Measurements from ENCODE around the gene NPAS3.

Gene NPAS3

DNA sequence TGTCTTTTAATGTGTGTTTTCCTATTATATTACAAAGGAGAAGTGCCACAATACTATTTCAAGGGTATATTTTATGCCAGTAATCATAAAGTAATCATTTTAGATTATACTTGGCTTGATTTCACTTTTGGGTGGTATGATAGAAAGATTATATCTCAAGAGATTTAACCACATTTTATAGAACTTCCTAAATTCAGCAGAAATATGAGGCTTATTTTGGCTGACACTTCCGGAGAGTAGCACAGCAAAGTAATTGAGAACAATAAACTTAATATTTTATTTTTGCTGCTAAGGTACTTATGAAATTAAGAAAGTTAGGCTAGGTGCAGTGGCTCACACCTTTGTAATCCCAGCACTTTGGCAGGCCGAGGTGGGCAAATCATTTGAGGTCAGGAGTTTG, 319.1 kb downstream of the NPAS3 start:
- DNase-seq, result no peak

- DNase-seq, result no peak
These were observed 321.1 kb downstream of the NPAS3 start for GRCh38 chr14:33259764-33260163.

GRCh38 chr14:33271216-33271615, 332.5 kb downstream of the NPAS3 start:
- no peak for DNase-seq

GRCh38 chr14:33271891-33272290, 333.2 kb downstream of the NPAS3 start:
- DNase-seq, result no peak

DNA sequence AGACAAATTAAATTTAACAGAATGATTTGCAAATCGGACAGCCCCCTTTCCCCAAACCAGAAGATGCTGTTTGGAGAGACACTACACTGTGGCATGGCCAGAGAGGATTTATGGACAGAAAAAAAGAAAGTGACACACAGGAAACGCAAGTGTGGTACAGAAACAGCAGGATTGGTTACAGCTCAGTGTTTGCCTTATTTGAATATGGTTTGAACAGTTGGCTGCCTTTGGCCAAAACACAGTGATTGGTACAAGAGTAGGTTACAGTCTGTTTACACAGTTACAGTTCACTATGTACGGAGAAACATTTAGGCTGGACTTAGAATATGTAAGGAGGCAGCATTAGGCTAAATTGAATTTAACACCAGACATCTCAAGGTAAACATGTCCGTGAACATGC, 335.3 kb downstream of the NPAS3 start:
- peak; percentile 4 for DNase-seq

DNA sequence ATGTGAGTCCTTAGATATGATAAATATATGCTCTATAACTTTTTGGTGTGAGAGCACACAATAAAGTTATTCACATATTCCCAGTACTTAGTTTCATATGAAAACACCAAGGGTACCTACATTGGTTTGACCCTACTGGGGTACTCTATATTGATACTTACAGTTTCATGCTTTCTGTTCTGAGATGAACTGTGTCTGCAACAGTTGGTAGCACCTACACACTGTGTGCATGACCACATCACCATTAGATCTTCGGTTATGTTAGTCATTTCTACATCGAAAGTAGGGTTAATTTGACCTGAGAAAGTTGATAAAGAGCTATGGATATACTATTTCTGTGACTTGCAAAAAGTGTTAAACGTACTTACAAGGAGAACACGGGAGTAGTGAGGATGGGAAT, 337.2 kb downstream of the NPAS3 start:
- DNase-seq, result no peak

DNA sequence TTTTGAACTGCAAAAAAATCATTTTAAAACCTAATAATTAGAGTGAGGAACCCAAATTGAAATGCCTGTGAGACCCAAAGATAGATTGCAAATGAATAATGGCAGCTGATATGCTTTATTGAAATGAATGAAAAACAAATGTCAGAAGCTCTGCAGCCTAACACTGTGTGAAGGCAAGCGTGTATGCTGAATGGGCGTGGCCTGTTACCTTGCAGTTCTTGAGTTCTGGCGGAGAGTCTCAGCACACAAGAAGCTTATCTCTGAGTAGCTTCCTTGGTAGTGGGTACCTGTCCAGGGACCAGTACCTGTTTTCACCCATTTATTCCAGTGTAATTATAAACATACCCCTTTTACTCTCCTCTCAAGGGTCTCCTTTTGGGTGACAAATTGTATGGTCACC, 341.2 kb downstream of the NPAS3 start:
- no peak for DNase-seq

DNA sequence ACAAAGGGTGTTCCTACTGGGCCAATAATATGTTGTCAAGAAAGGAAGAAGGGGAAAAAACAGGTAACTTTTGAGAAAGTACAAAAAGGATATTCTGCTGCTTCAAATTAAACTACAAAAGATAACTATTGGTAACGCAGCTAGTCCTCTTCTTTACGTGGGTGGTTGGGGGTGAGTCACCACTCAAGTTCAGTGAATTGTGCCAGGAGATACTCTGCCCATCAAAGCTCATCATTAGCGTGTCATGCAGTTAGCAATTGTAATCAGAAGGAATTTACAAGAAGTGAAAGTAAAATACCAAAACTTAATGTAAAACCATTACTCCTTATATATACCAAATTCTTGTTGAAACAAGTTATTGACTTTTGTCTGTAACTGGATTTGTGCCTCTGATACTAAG, 342.0 kb downstream of the NPAS3 start:
- DNase-seq, result no peak

- DNase-seq, result no peak
These were observed 343.9 kb downstream of the NPAS3 start for GRCh38 chr14:33282331-33283230.

DNA sequence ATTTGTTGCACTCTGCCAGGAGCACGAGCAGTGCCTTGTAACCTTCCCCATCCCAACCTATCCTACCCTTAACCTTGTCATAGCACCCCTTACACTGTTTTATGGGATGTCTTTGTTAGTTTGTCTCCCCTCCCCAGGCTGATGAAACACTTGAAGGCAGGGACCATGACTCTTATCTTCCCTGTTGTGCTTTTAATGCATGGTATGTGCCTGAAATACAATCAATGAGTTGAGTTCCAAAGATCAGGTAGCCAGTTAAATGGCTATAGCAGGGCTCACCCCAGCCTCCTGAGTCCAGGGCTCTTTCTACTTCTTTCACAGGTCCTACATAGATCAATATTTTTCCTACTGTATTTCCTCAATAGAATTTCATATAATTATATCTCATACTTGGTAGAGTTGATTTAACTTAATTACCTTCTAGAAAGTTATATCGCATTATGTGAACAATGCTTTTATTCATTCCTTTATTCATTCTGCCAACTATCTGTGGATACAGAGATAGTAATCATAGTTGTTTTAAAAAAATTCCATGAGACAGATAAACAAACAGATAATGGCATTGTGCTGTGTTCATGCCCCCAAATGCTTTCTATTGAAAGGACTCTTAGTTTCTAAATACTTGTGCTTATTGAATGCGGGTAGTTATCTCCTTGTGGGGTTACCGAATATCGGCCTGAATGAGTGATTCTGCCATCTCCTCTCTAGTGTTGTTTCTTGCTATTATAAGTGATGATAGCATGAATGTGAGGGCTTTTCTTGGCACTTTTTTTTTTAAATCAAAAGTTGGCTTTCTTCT, 347.4 kb downstream of the NPAS3 start:
- no peak for DNase-seq

DNA sequence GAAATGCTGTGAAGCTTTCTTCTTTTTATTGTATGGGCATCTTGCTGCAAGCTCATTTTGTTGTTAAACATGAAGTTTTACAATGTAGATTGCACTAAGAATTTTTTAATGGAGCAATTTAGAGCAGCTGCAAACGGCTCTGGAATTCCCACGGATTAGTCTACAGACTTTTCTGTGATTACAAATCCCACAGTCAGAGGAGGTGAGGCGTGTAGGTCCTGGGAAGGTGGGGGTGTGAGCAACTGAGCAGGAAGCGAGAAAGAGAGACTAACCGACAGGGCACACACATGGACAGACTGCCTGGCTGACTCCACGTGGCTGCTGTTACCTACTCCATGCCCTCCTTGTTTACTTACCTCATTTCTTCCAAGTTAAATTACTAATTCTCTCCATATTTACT, 348.5 kb downstream of the NPAS3 start:
- DNase-seq, result no peak

DNA sequence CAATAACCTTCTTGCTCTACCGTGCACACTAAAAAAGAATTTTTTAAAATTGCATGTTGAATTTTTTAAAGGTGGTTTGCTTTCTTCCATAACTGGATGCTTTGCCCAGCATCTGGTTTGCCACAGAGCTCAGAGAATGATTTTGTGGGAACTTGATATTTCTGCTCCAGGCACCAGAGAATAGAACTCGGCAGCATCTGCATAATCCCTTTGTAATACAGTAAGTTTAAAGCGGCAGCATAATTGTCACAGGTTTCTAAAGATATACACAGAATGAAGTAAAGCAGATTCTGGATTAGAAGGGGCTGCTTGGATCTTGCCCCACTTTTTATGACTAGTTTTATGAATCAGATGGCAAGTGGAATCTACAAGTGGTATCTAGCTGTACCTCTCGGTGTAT, 352.0 kb downstream of the NPAS3 start:
- no peak for DNase-seq

DNA sequence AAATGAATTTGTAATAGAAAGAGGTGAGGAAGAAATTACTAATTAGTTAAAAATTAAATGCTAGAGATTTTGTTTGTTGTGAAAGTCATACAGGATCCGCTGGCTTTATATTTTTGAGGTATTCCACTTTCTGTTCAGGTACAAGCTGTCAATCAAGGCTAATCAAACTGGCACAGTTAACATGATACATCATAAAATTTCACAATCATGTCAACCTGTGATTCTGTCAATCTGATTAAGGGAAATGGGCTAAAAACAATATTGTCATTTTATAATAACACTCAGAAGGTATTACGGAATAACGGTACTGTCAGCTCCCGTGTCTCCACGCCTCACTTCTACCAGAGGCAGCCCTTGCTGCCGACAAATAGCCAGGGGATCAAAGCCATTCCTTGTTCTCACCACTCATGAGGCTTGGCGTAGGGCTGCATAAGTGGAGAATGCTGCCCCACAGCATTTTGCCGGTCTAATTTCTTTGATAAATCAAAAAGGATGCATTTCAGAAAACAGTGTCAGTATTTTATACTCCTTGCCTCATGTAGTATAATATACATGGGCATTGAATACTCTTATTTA, 352.9 kb downstream of the NPAS3 start:
- no peak for DNase-seq

GRCh38 chr14:33294419-33294818, 355.7 kb downstream of the NPAS3 start:
- no peak for DNase-seq

DNA sequence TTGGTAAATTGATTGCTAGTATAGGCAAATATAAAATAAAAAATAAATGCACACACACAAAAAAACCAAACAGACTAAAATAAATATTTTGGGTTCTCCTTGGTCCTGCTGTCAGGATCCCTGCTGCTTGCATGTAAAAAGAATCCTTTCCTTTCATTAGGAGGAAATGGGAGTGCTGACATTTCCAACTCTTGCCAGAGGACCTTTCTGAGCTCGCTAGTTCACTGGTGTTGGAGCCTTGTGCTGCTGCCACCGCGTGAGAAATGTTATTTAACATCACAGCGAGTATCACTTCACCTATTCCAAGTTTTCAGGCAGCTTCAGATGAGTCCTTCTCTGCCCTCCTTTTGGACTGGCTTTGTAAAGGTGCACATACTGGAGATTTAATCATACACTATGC, 358.9 kb downstream of the NPAS3 start:
- no peak for DNase-seq

GRCh38 chr14:33307691-33308251, 369.1 kb downstream of the NPAS3 start:
- no peak for DNase-seq

GRCh38 chr14:33309106-33309505, 370.4 kb downstream of the NPAS3 start:
- peak; percentile 12 for DNase-seq

GRCh38 chr14:33315217-33315616, 376.5 kb downstream of the NPAS3 start:
- DNase-seq, result no peak

- no peak for DNase-seq
These were observed 377.0 kb downstream of the NPAS3 start for GRCh38 chr14:33315721-33316120.

DNA sequence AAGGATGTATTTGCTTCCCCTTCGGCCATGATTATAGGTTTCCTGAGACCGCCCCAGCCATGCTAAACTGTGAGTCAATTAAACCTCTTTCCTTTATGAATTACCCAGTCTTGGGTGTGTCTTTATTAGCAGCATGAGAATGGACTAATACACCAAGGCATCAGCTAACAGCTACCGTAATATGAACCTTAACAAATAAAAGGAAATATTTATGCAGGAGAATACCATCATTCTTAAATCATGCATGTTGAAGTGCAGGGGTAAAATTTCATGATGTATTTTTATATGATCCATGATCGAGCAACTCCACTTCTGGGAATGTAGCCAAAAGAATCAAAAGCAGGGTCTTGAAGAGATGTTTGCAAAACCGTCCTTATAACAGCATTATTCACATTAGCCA, 379.0 kb downstream of the NPAS3 start:
- DNase-seq, result no peak

- no peak for DNase-seq
These were observed 385.3 kb downstream of the NPAS3 start for GRCh38 chr14:33323979-33324378.

DNA sequence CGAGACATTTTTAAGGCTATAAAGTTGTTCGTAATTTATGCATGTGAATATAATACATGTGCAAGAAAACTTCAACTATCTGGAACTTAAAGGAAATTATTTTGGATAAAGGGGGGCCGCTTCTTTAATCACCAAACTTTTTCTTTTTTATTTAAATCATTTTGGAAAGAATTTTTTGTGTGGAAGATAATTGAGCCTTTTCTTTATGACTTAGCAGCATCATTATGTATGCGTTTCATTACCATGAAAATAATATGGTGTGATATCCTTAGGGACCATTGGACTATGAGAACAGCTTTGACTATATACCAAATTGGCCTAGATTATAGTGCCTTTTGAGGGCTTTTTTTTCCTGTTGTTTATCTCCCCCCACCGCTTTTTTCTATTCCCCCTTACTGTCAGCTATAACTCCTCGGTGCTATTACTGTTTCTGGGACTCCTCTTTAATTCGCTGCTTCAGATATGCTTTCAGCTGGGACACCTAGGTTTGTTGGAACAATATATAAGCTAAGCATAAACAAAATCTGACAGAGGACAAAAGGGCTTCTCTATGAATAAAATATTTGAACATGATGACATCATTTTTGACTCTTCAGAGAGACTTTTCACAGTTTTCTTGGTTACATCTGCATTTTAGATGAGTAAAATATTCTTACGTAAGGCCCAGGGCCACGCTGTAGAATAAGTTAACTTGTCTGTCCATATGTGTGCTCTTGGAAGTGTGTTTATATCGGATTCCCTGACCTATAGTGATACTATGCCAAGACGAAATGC, 392.7 kb downstream of the NPAS3 start:
- DNase-seq, result no peak

Measured in right kidney (tissue), 1 donor.